Astrocyte (in vitro differentiated cells and primary cell): ENCODE measurements around the gene KLHL30.
"Not testable (repeated sequence)": the region's sequence is repeated elsewhere in the genome, so short reads cannot be mapped to it uniquely, and the experiment has no call there.

Experiments
- EZH2 ChIP-seq: IDR thresholded peaks from 2 replicates; pipeline ENCODE4 v1.6.1; 2012; ENCODE audit warnings: mild to moderate bottlenecking, low read length, inconsistent platforms; ENCODE audit not compliant: insufficient read depth
- TF ChIP-seq, protein P1 (sequence below): IDR thresholded peaks from 2 replicates; pipeline ENCODE4 v1.5.1; 2011; ENCODE audit warnings: low read depth, mild to moderate bottlenecking, inconsistent platforms, low read length, moderate library complexity; ENCODE audit not compliant: insufficient read depth

DNA sequence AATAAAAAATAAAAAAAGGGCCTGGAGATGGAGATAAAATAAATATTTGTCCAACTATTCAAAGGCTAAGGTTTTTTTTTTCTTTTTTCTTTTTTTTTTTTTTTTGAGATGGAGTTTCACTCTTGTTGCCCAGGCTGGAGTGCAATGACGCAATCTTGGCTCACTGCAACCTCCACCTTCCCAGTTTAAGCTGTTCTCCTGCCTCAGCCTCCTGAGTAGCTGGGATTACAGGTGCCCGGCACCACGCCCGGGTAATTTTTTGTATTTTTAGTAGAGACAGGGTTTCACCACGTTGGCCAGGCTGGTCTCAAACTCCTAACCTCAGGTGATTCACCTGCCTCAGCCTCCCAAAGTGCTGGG, 32.6 kb downstream of the KLHL30 start:
- TF ChIP-seq EZH2 = not testable (repeated sequence)
- TF ChIP-seq, protein P1, sequence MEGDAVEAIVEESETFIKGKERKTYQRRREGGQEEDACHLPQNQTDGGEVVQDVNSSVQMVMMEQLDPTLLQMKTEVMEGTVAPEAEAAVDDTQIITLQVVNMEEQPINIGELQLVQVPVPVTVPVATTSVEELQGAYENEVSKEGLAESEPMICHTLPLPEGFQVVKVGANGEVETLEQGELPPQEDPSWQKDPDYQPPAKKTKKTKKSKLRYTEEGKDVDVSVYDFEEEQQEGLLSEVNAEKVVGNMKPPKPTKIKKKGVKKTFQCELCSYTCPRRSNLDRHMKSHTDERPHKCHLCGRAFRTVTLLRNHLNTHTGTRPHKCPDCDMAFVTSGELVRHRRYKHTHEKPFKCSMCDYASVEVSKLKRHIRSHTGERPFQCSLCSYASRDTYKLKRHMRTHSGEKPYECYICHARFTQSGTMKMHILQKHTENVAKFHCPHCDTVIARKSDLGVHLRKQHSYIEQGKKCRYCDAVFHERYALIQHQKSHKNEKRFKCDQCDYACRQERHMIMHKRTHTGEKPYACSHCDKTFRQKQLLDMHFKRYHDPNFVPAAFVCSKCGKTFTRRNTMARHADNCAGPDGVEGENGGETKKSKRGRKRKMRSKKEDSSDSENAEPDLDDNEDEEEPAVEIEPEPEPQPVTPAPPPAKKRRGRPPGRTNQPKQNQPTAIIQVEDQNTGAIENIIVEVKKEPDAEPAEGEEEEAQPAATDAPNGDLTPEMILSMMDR = not testable (repeated sequence)
